Nephron progenitor cell (in vitro differentiated cells): ENCODE data around the gene BTBD18.

Experiments
- DNase-seq: peaks from one replicate; pipeline ENCODE4 v3.0.0; 2021
- H3K27ac Mint-ChIP-seq: 2 replicates; pipeline ENCODE4 v1.8.0; 2021; ENCODE audit warnings: mild to moderate bottlenecking, moderate library complexity, mixed read lengths
- H3K27me3 Mint-ChIP-seq: 2 replicates; pipeline ENCODE4 v1.8.0; 2021; ENCODE audit warnings: mild to moderate bottlenecking, low read depth, mixed read lengths; ENCODE audit not compliant: poor library complexity
- H3K36me3 Mint-ChIP-seq: 2 replicates; pipeline ENCODE4 v1.8.0; 2021; ENCODE audit warnings: low read depth, mixed read lengths
- H3K4me1 Mint-ChIP-seq: 2 replicates; pipeline ENCODE4 v1.8.0; 2021; ENCODE audit warnings: mixed read lengths
- H3K4me3 Mint-ChIP-seq: 2 replicates; pipeline ENCODE4 v1.8.0; 2021; ENCODE audit warnings: mild to moderate bottlenecking, moderate library complexity, mixed read lengths
- H3K9me3 Mint-ChIP-seq: 2 replicates; pipeline ENCODE4 v1.8.0; 2021; ENCODE audit warnings: mild to moderate bottlenecking, moderate library complexity, mixed read lengths
- CTCF ChIP-seq: fragments of 200-600 bp; sonication (generic); IDR thresholded peaks from 2 replicates; pipeline ENCODE4 v1.5.0; 2021; ENCODE audit warnings: antibody characterized with exemption

BTBD18 gene

GRCh38 chr11:57773026-57773598 lies 21.5 kb upstream of the BTBD18 start:
- Mint-ChIP-seq H3K4me1 (peaks cover 65% of the 10 kb centered on the region), H3K36me3 (peaks cover 38% of the 10 kb centered on the region)

GRCh38 chr11:57772562-57772961 lies 20.9 kb upstream of the BTBD18 start:
- Mint-ChIP-seq H3K4me1 (peaks cover 60% of the 10 kb centered on the region), H3K4me3 (no peak overlapping the region), H3K27me3 (no peaks in the 10 kb centered on the region), H3K36me3 (peaks cover 44% of the 10 kb centered on the region), H3K27ac (peak overlapping the region; percentile 66), H3K9me3 (peaks cover 12% of the 10 kb centered on the region)
- DNase-seq: no peak
- TF ChIP-seq CTCF: no peak

More at GRCh38 chr11:57773026-57773598, 21.5 kb upstream of the BTBD18 start:
- no peak overlapping the region for H3K4me3 Mint-ChIP-seq
- DNase-seq: no peak
- H3K27me3 Mint-ChIP-seq: no peaks in the 10 kb centered on the region
- H3K27ac Mint-ChIP-seq: peak overlapping the region; percentile 66
- TF ChIP-seq CTCF: no peak
- peaks cover 9% of the 10 kb centered on the region for H3K9me3 Mint-ChIP-seq

GRCh38 chr11:57771365-57771764 lies 19.7 kb upstream of the BTBD18 start:
- Mint-ChIP-seq H3K4me3 (no peak overlapping the region), H3K27me3 (no peaks in the 10 kb centered on the region), H3K36me3 (peaks cover 56% of the 10 kb centered on the region), H3K4me1 (peaks cover 50% of the 10 kb centered on the region), H3K27ac (no peak overlapping the region), H3K9me3 (peaks cover 22% of the 10 kb centered on the region)
- TF ChIP-seq CTCF: no peak
- DNase-seq: no peak

GRCh38 chr11:57770793-57771192 lies 19.2 kb upstream of the BTBD18 start:
- peak overlapping the region; percentile 71 for H3K27ac Mint-ChIP-seq
- peaks cover 46% of the 10 kb centered on the region for H3K4me1 Mint-ChIP-seq

GRCh38 chr11:57764972-57765371 lies 13.4 kb upstream of the BTBD18 start:
- no peaks in the 10 kb centered on the region for H3K27me3 Mint-ChIP-seq
- peaks cover 25% of the 10 kb centered on the region for H3K9me3 Mint-ChIP-seq
- H3K4me1 Mint-ChIP-seq: peaks cover 39% of the 10 kb centered on the region
- H3K36me3 Mint-ChIP-seq: peaks cover 43% of the 10 kb centered on the region
- H3K4me3 Mint-ChIP-seq: peak overlapping the region; percentile 100
- no peak for DNase-seq
- no peak overlapping the region for H3K27ac Mint-ChIP-seq
- no peak for TF ChIP-seq CTCF

More at GRCh38 chr11:57770793-57771192, 19.2 kb upstream of the BTBD18 start:
- peaks cover 61% of the 10 kb centered on the region for H3K36me3 Mint-ChIP-seq
- H3K27me3 Mint-ChIP-seq: no peaks in the 10 kb centered on the region
- no peak overlapping the region for H3K4me3 Mint-ChIP-seq
- no peak for DNase-seq
- H3K9me3 Mint-ChIP-seq: peaks cover 25% of the 10 kb centered on the region
- TF ChIP-seq CTCF: no peak

GRCh38 chr11:57764566-57764965 lies 12.9 kb upstream of the BTBD18 start:
- Mint-ChIP-seq H3K36me3 (peaks cover 39% of the 10 kb centered on the region), H3K27ac (no peak overlapping the region), H3K4me3 (peak overlapping the region; percentile 100), H3K4me1 (peaks cover 37% of the 10 kb centered on the region), H3K9me3 (peaks cover 21% of the 10 kb centered on the region), H3K27me3 (no peaks in the 10 kb centered on the region)
- no peak for DNase-seq
- no peak for TF ChIP-seq CTCF
